OCI-LY7 (cell line): Measurements from ENCODE around the gene ZNF136. TPM values are rescaled to one million over a fixed set of nuclear protein-coding genes. Genes with fewer than 3 reads are reported as not detected.

Experiments
- BruUV-seq: library from RNA; stranded (reverse); fragments of 400-500 nt; replicated peaks from 2 replicates; lab custom pipeline; 2021; lab: Mats Ljungman, UMichigan
- CTCF ChIA-PET: fragments of 300-600 bp; sonication (Branson Sonifier 250); formaldehyde crosslinking; loops from one replicate; lab custom pipeline; 2022; ENCODE audit warnings: antibody characterized with exemption; ENCODE audit not compliant: unreplicated experiment; lab: Charles Lee
- POLR2A ChIA-PET: fragments of 300-600 bp; sonication (Branson Sonifier 250); formaldehyde crosslinking; loops from one replicate; lab custom pipeline; 2022; ENCODE audit warnings: antibody characterized with exemption; lab: Charles Lee
- DNase-seq: peaks from one replicate; pipeline ENCODE4 v3.0.0-alpha.2; 2015; ENCODE audit warnings: low spot score
- H2AFZ ChIP-seq: fragments of 200-600 bp; sonication (generic), shearing (Covaris generic); 2 replicates; pipeline ENCODE4 v1.6.1; 2014; ENCODE audit warnings: mild to moderate bottlenecking, antibody characterized with exemption, low read length, moderate library complexity
- H3K27ac ChIP-seq: fragments of 200-600 bp; sonication (generic); 2 replicates; pipeline ENCODE4 v1.5.1; 2014; ENCODE audit warnings: mixed run types, low read depth, mild to moderate bottlenecking, moderate library complexity, low read length, inconsistent platforms; ENCODE audit not compliant: poor library complexity, severe bottlenecking
- H3K36me3 ChIP-seq: fragments of 200-600 bp; sonication (generic); 2 replicates; pipeline ENCODE4 v1.6.1; 2014; ENCODE audit warnings: mild to moderate bottlenecking, antibody characterized with exemption, low read length, moderate library complexity, mixed read lengths; ENCODE audit not compliant: insufficient read depth
- H3K4me1 ChIP-seq: fragments of 200-600 bp; sonication (generic); 2 replicates; pipeline ENCODE4 v1.5.1; 2014; ENCODE audit warnings: mild to moderate bottlenecking, low read length; ENCODE audit not compliant: insufficient read depth, poor library complexity, severe bottlenecking
- H3K4me2 ChIP-seq: fragments of 200-600 bp; sonication (generic); 2 replicates; pipeline ENCODE4 v1.6.1; 2014; ENCODE audit warnings: mild to moderate bottlenecking, low read length
- H3K4me3 ChIP-seq: fragments of 200-600 bp; sonication (generic); 2 replicates; pipeline ENCODE4 v1.5.1; 2014; ENCODE audit warnings: mild to moderate bottlenecking, low read depth, low read length; ENCODE audit not compliant: poor library complexity, severe bottlenecking
- H3K79me2 ChIP-seq: fragments of 200-600 bp; sonication (generic); 2 replicates; pipeline ENCODE4 v1.6.1; 2016; ENCODE audit warnings: low read depth, mild to moderate bottlenecking, low read length, moderate library complexity, mixed read lengths; ENCODE audit not compliant: insufficient read depth
- H3K9me2 ChIP-seq: fragments of 200-600 bp; sonication (generic); 2 replicates; pipeline ENCODE4 v1.6.1; 2016; ENCODE audit warnings: mild to moderate bottlenecking, low read length, mixed read lengths; ENCODE audit not compliant: insufficient read depth
- H3K9me3 ChIP-seq: fragments of 200-600 bp; sonication (generic); 2 replicates; pipeline ENCODE4 v1.6.1; 2014; ENCODE audit warnings: mild to moderate bottlenecking, mixed run types, low read length, mixed read lengths
- H4K20me1 ChIP-seq: fragments of 200-600 bp; sonication (generic); 2 replicates; pipeline ENCODE4 v1.6.1; 2014; ENCODE audit warnings: mild to moderate bottlenecking, antibody characterized with exemption, low read length, moderate library complexity, mixed read lengths; ENCODE audit not compliant: insufficient read depth
- CTCF ChIP-seq: fragments of 200-600 bp; sonication (generic); conservative IDR thresholded peaks from 2 replicates; pipeline ENCODE4 v1.5.1; 2014; ENCODE audit warnings: mild to moderate bottlenecking, antibody characterized with exemption, low read length, moderate library complexity, mixed read lengths
- EZH2phosphoT487 ChIP-seq: fragments of 200-600 bp; sonication (generic); IDR thresholded peaks from 2 replicates; pipeline ENCODE4 v1.6.1; 2018; ENCODE audit warnings: low read depth, borderline replicate concordance, mild to moderate bottlenecking, mixed run types, antibody characterized with exemption, low read length, moderate library complexity, mixed read lengths
- intact Hi-C: fragments of 100-400 bp; cut with micrococcal nuclease; formaldehyde crosslinking; loops from one replicate; pipeline ENCODE4 v1.10.0; 2022; ENCODE audit not compliant: unreplicated experiment
- total RNA-seq, 2 experiments: library from RNA; depleted of rRNA in 1 of 2; stranded (reverse); fragments of >200 nt in 1 of 2; shearing (Covaris generic) in 1 of 2; gene quantifications; 2 replicates each; pipeline ENCODE4 v1.2.3, GENCODE V29; 2014 to 2022

Gene ZNF136
- total RNA-seq, 2 experiments from 2014 or later = 12.5 to 12.7 TPM

GRCh38 chr19:12162513-12162881 is 399 bp upstream of the ZNF136 start:
- Histone ChIP-seq H3K9me2 (no peaks in the 10 kb centered on the region), H3K27ac (no peak overlapping the region), H3K4me1 (peaks cover 9% of the 10 kb centered on the region), H3K36me3 (peaks cover 18% of the 10 kb centered on the region), H3K9me3 (no peaks in the 10 kb centered on the region), H3K4me3 (peak overlapping the region; percentile 77), H4K20me1 (0 out of 2 replicates have a peak, but pooled peaks cover 6% of the 10 kb centered on the region), H3K79me2 (peaks cover 43% of the 10 kb centered on the region), H3K4me2 (peak overlapping the region; percentile 80), H2AFZ (peak overlapping the region; percentile 83)
- ChIA-PET CTCF (interaction anchor here (1.2 kb wide), 1 partner anchor 239 kb away, joined by 3 read pairs; no protein-coding TSS in a partner anchor), POLR2A (interaction anchor here (0.6 to 1.5 kb wide), 4 partner anchors 14 to 223 kb away, joined by 3 to 5 read pairs (median 3); partner anchors contain the start of gene ZNF442)
- DNase-seq = no peak
- no TSS peak for BruUV-seq
- intact Hi-C loops = no loop called here
- TF ChIP-seq EZH2phosphoT487 (no peak), CTCF (no peak)

- Histone ChIP-seq H3K36me3 (peaks cover 29% of the 10 kb centered on the region), H4K20me1 (0 out of 2 replicates have a peak, but pooled peaks cover 6% of the 10 kb centered on the region), H3K27ac (no peak overlapping the region), H3K9me2 (no peaks in the 10 kb centered on the region), H3K9me3 (no peaks in the 10 kb centered on the region), H3K4me3 (peak overlapping the region; percentile 77), H3K79me2 (peaks cover 52% of the 10 kb centered on the region), H3K4me2 (peak overlapping the region; percentile 80), H3K4me1 (peaks cover 9% of the 10 kb centered on the region), H2AFZ (no peak overlapping the region)
- POLR2A ChIA-PET = interaction anchor here (1.5 kb wide), 1 partner anchor 12 kb away, joined by 3 read pairs; no protein-coding TSS in a partner anchor
- CTCF ChIA-PET = interaction anchor here (1.2 kb wide), 1 partner anchor 240 kb away, joined by 3 read pairs; no protein-coding TSS in a partner anchor
- TF ChIP-seq CTCF = no peak
- no peak for TF ChIP-seq EZH2phosphoT487
- BruUV-seq = no TSS peak
- intact Hi-C loops = no loop called here
- no peak for DNase-seq
Measured at GRCh38 chr19:12163826-12164225, 930 bp downstream of the ZNF136 start.

GRCh38 chr19:12166626-12167025 is 3.7 kb downstream of the ZNF136 start:
- POLR2A ChIA-PET = no interaction called here
- Histone ChIP-seq H4K20me1 (0 out of 2 replicates have a peak, but pooled peaks cover 6% of the 10 kb centered on the region), H2AFZ (no peak overlapping the region), H3K9me3 (no peaks in the 10 kb centered on the region), H3K36me3 (peaks cover 53% of the 10 kb centered on the region), H3K9me2 (no peaks in the 10 kb centered on the region), H3K4me1 (peaks cover 9% of the 10 kb centered on the region), H3K4me3 (no peak overlapping the region), H3K27ac (no peak overlapping the region), H3K79me2 (peaks cover 52% of the 10 kb centered on the region), H3K4me2 (no peak overlapping the region)
- intact Hi-C loops = no loop called here
- no peak for TF ChIP-seq CTCF
- no peak for TF ChIP-seq EZH2phosphoT487
- CTCF ChIA-PET = no interaction called here
- no TSS peak for BruUV-seq
- DNase-seq = no peak
